ENCODE measurements around the gene ZNF207. TPM values are rescaled to one million over a fixed set of nuclear protein-coding genes. Genes with fewer than 3 reads are reported as not detected.
"Not testable (repeated sequence)": the region's sequence is repeated elsewhere in the genome, so short reads cannot be mapped to it uniquely, and the experiment has no call there.

The ZNF207 gene
- total RNA-seq, 1 experiment from 2014 or later, result 179 TPM

GRCh38 chr17:32396343-32396742 lies 46.4 kb downstream of the ZNF207 start:
- Mint-ChIP-seq H3K27me3 (ENCODE audit: insufficient read depth, unreplicated experiment) (no peaks in the 10 kb centered on the region), H3K9me3 (ENCODE audit: unreplicated experiment) (no peaks in the 10 kb centered on the region), H3K4me1 (ENCODE audit: insufficient read depth, unreplicated experiment) (peaks cover 10% of the 10 kb centered on the region), H3K36me3 (ENCODE audit: insufficient read depth, unreplicated experiment) (peaks cover 51% of the 10 kb centered on the region), H3K27ac (ENCODE audit: low read depth, unreplicated experiment) (no peak overlapping the region), H3K4me3 (ENCODE audit: unreplicated experiment) (no peak overlapping the region)
- CTCF ChIA-PET, result interaction anchor here (0.6 to 1.1 kb wide), 3 partner anchors 18 to 50 kb away, joined by 3 to 4 read pairs (median 3); no protein-coding TSS in a partner anchor
- no peak for DNase-seq (ENCODE audit: unreplicated experiment)
- POLR2A ChIA-PET, result interaction anchor here (1.2 to 1.3 kb wide), 3 partner anchors 10 to 17 kb away, joined by 3 to 8 read pairs (median 6); no protein-coding TSS in a partner anchor
- TF ChIP-seq CTCF (IDR thresholded peaks at IDR 0.05; ENCODE audit: unreplicated experiment), result no peak
- intact Hi-C loops (cut with micrococcal nuclease), result no loop called here
- BruUV-seq (replicated peaks), result no TSS peak

DNA sequence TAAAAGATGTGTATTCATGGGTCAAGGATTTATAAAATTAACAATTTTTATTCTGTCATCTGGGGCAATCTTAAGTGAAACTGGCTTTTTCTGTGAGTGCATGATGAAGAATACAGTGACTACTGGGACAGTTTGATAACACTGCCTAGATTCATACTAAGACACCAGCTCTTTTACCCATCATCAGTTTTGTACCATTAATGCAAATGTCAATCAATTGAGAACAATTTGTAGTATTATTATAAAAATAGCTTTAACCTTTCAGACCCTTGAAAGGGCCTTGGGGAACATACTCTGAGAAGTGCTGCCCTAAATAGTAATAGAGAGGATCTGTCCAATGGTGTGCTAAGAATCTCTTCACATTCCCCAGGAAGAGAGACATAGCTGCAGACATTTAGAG lies 49.0 kb downstream of the ZNF207 start:
- no peak for TF ChIP-seq CTCF (IDR thresholded peaks at IDR 0.05; ENCODE audit: unreplicated experiment)
- DNase-seq (ENCODE audit: unreplicated experiment), result no peak
- intact Hi-C loops (cut with micrococcal nuclease), result no loop called here
- Mint-ChIP-seq H3K36me3 (ENCODE audit: insufficient read depth, unreplicated experiment) (peaks cover 34% of the 10 kb centered on the region), H3K4me1 (ENCODE audit: insufficient read depth, unreplicated experiment) (peaks cover 5% of the 10 kb centered on the region), H3K4me3 (ENCODE audit: unreplicated experiment) (no peak overlapping the region), H3K27ac (ENCODE audit: low read depth, unreplicated experiment) (no peak overlapping the region), H3K9me3 (ENCODE audit: unreplicated experiment) (no peaks in the 10 kb centered on the region), H3K27me3 (ENCODE audit: insufficient read depth, unreplicated experiment) (no peaks in the 10 kb centered on the region)
- POLR2A ChIA-PET, result interaction anchor here (0.6 to 2.3 kb wide), 6 partner anchors 8 to 46 kb away, joined by 3 to 7 read pairs (median 3); no protein-coding TSS in a partner anchor
- CTCF ChIA-PET, result interaction anchor here (0.6 kb wide), 1 partner anchor 144 kb away, joined by 3 read pairs; no protein-coding TSS in a partner anchor
- BruUV-seq (replicated peaks), result no TSS peak

- intact Hi-C loops (cut with micrococcal nuclease); H3K27ac Mint-ChIP-seq (ENCODE audit: low read depth, unreplicated experiment); DNase-seq (ENCODE audit: unreplicated experiment); H3K27me3 Mint-ChIP-seq (ENCODE audit: insufficient read depth, unreplicated experiment); H3K9me3 Mint-ChIP-seq (ENCODE audit: unreplicated experiment); H3K4me3 Mint-ChIP-seq (ENCODE audit: unreplicated experiment); H3K4me1 Mint-ChIP-seq (ENCODE audit: insufficient read depth, unreplicated experiment); BruUV-seq (replicated peaks): not testable (repeated sequence)
- CTCF ChIA-PET, result interaction anchor here (0.6 to 1.9 kb wide), 3 partner anchors 20 to 139 kb away, joined by 3 to 5 read pairs (median 5); partner anchors contain the start of gene PSMD11
- POLR2A ChIA-PET, result interaction anchor here (0.8 to 0.9 kb wide), 2 partner anchors 8 to 11 kb away, joined by 3 read pairs; no protein-coding TSS in a partner anchor
- H3K36me3 Mint-ChIP-seq (ENCODE audit: insufficient read depth, unreplicated experiment), result peaks cover 21% of the 10 kb centered on the region
Observed at GRCh38 chr17:32410085-32410484, 60.1 kb downstream of the ZNF207 start.

DNA sequence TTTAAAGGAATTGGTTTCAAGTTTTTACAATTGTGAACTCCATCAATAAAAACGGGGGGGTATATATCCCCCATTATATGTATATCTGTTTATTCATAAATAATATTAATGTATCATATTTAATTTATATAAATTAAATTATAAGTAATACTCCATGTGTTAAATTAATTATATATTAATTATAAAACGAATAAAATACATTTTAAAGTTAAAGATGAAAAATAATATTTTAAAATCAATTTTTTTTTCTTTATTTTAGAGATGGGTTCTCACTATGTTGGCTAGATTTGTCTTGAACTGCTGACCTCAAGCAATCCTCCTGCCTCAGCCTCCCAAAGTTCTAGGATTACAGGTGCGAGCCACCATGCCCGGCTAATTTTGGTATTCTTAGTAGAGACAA lies 76.9 kb downstream of the ZNF207 start:
- DNase-seq (ENCODE audit: unreplicated experiment), result no peak
- H3K9me3 Mint-ChIP-seq (ENCODE audit: unreplicated experiment), result peaks cover 10% of the 10 kb centered on the region
- no peaks in the 10 kb centered on the region for H3K4me1 Mint-ChIP-seq (ENCODE audit: insufficient read depth, unreplicated experiment)
- intact Hi-C loops (cut with micrococcal nuclease), result no loop called here
- no peaks in the 10 kb centered on the region for H3K27me3 Mint-ChIP-seq (ENCODE audit: insufficient read depth, unreplicated experiment)
- BruUV-seq (replicated peaks), result no TSS peak
- no peaks in the 10 kb centered on the region for H3K36me3 Mint-ChIP-seq (ENCODE audit: insufficient read depth, unreplicated experiment)
- TF ChIP-seq CTCF (IDR thresholded peaks at IDR 0.05; ENCODE audit: unreplicated experiment), result no peak
- H3K4me3 Mint-ChIP-seq (ENCODE audit: unreplicated experiment), result no peak overlapping the region
- ChIA-PET POLR2A (no interaction called here), CTCF (interaction anchor here (0.6 kb wide), 1 partner anchor 17 kb away, joined by 3 read pairs; no protein-coding TSS in a partner anchor)
- no peak overlapping the region for H3K27ac Mint-ChIP-seq (ENCODE audit: low read depth, unreplicated experiment)

All from MCF 10A (cell line).